H1 (cell line): ENCODE data around the gene CSRP1. TPM values are rescaled to one million over a fixed set of nuclear protein-coding genes. Genes with fewer than 3 reads are reported as not detected.

Source experiments
- EP300 ChIP-seq, 2 experiments: IDR thresholded peaks; 1 replicate in 1 of 2; 2 replicates in 1 of 2; pipeline ENCODE4 v1.6.1; 2011 to 2012; ENCODE audit warnings: low read depth in 2 of 2, low read length in 2 of 2, mild to moderate bottlenecking in 2 of 2, borderline replicate concordance in 1 of 2, inconsistent platforms in 1 of 2, moderate library complexity in 1 of 2
- PHF8 ChIP-seq: fragments of 200-600 bp; sonication (generic); conservative IDR thresholded peaks from 2 replicates; pipeline ENCODE4 v1.7.1; 2012; ENCODE audit warnings: low read depth, mild to moderate bottlenecking, inconsistent platforms, low read length, moderate library complexity
- SUZ12 ChIP-seq: fragments of 200-600 bp; sonication (generic); IDR thresholded peaks from 2 replicates; pipeline ENCODE4 v1.6.1; 2012; ENCODE audit warnings: mild to moderate bottlenecking, inconsistent platforms, low read length, moderate library complexity, mixed read lengths
- polyA plus RNA-seq, 7 experiments: library from polyadenylated mRNA; depleted of rRNA in 3 of 7; stranded (reverse) in 5 of 7; unstranded in 2 of 7; fragments of >200 nt in 5 of 7; fragments of 200-250 nt in 2 of 7; gene quantifications; 1 replicate in 5 of 7; 2 replicates in 1 of 7; 4 replicates in 1 of 7; pipeline versions ENCODE4 v1.2.1 to v1.2.3, GENCODE V29; 2011 to 2013; ENCODE audit warnings: missing spikeins in 2 of 7, mixed read lengths in 2 of 7
- total RNA-seq: library from RNA; stranded (reverse); fragmentation: NEBNext Ultra II Directional; extraction: Animal tissue kit (Norgen Biotek cat#: 25700); gene quantifications from 2 replicates; pipeline ENCODE4 v1.2.1, GENCODE V29; 2021

CSRP1 gene
- total and polyA plus RNA-seq, 2 of the 8 experiments (the other 6 are each of a cell fraction or from before 2014, with no cell fraction given), result 14.2 to 22.3 TPM

DNA sequence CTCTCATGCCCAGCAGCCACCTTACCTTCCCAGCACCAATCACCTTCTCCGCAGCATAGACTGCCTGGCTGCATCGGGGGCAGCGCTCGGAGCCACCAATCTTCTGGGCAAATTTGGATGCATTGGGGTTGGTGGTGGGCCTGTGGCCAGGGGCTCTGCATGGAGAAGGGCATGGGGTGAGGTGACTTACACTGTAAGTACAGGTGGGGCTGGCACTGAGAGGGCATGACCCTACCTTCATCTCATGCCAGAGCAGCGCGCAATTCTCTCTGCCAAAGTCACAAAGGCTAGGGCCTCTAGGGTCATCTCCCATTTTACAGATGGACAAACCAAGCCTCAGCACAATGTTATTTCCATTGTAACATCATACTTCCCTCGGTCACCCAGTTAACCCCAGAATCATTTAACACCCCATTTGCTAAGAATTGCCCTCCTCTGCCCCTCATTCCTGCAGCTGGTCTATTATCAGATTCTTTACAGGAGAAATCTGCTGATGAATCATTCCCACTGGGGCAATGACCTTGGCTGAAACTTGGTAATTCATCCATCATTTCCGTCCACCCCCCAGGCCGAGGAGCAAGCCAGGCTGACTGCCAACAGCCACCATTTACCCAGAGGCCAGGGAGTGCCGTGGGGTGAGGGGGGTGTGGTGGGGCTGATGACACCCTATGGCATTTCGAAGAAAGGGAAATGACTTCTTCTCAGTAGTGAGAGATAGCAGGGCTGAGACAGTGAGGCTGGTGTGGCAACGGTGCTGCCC is 17.9 kb downstream of the CSRP1 start (continued):
- TF ChIP-seq EP300 (IDR thresholded peaks at IDR 0.05; ENCODE audit: borderline replicate concordance in 1 of 2, low read depth in 2 of 2, low read length in 2 of 2) (no peak), PHF8 (no peak), SUZ12 (no peak)
